Endodermal cell (in vitro differentiated cells): ENCODE measurements around the gene CACNA1S. TPM values are rescaled to one million over a fixed set of nuclear protein-coding genes. Genes with fewer than 3 reads are reported as not detected.
A peak's percentile ranks its signal among the peaks of the same experiment; 100 is the strongest.

ENCODE experiments used
- DNase-seq: peaks from one replicate; pipeline ENCODE4 v3.0.0-alpha.2; 2017
- H3K27ac ChIP-seq: 2 replicates; pipeline ENCODE4 v1.5.1; 2013; ENCODE audit warnings: mild to moderate bottlenecking, low read depth, low read length, moderate library complexity
- H3K27me3 ChIP-seq: 2 replicates; pipeline ENCODE4 v1.6.1; 2013; ENCODE audit warnings: mild to moderate bottlenecking, low read length, moderate library complexity; ENCODE audit not compliant: insufficient read depth, control insufficient read depth, poor library complexity, severe bottlenecking
- H3K36me3 ChIP-seq: 2 replicates; pipeline ENCODE4 v1.7.0; 2013; ENCODE audit warnings: mild to moderate bottlenecking, low read length, moderate library complexity; ENCODE audit not compliant: control insufficient read depth, insufficient read depth
- H3K4me1 ChIP-seq: one replicate; pipeline ENCODE4 v1.7.0; 2013; ENCODE audit warnings: low read length; ENCODE audit not compliant: control insufficient read depth, insufficient read depth
- H3K4me3 ChIP-seq: 2 replicates; pipeline ENCODE4 v1.5.1; 2013; ENCODE audit warnings: mild to moderate bottlenecking, low read length, moderate library complexity
- H3K9ac ChIP-seq: 2 replicates; pipeline ENCODE4 v1.6.1; 2013; ENCODE audit warnings: mild to moderate bottlenecking, low read length, moderate library complexity; ENCODE audit not compliant: poor library complexity, severe bottlenecking; ENCODE audit errors: extremely low read depth
- H3K9me3 ChIP-seq: 2 replicates; pipeline ENCODE4 v1.6.1; 2013; ENCODE audit warnings: mild to moderate bottlenecking, low read length, moderate library complexity; ENCODE audit not compliant: control insufficient read depth
- H3K27ac Mint-ChIP-seq: 2 replicates; pipeline ENCODE4 v1.8.0; 2020; ENCODE audit warnings: mixed read lengths
- H3K27me3 Mint-ChIP-seq: 2 replicates; pipeline ENCODE4 v1.8.0; 2021; ENCODE audit warnings: mild to moderate bottlenecking, mixed read lengths; ENCODE audit not compliant: insufficient read depth
- H3K36me3 Mint-ChIP-seq: 2 replicates; pipeline ENCODE4 v1.8.0; 2020; ENCODE audit warnings: low read depth, mixed read lengths
- H3K4me1 Mint-ChIP-seq: 2 replicates; pipeline ENCODE4 v1.8.0; 2020; ENCODE audit warnings: mixed read lengths
- H3K4me3 Mint-ChIP-seq: 2 replicates; pipeline ENCODE4 v1.8.0; 2020; ENCODE audit warnings: mild to moderate bottlenecking, moderate library complexity, mixed read lengths
- H3K9me3 Mint-ChIP-seq: 2 replicates; pipeline ENCODE4 v1.8.0; 2020; ENCODE audit warnings: mild to moderate bottlenecking, mixed read lengths
- WGBS, 2 experiments: methylation state at CpG; one replicate each; pipeline versions ENCODE4 v1.1.5 to v1.1.7; 2013; ENCODE audit warnings: missing lambda C conversion rate in 2 of 2, mixed read lengths in 1 of 2; ENCODE audit not compliant: insufficient coverage in 1 of 2, insufficient read length in 1 of 2; 5-methylcytosine and 5-hydroxymethylcytosine counted together
- total RNA-seq, 2 donors: library from RNA; stranded (reverse); fragmentation: NEBNext Ultra II Directional in 1 of 2; extraction: Animal tissue kit (Norgen Biotek cat#: 25700) in 1 of 2; gene quantifications; 2 replicates in 1 of 2; 3 replicates in 1 of 2; pipeline ENCODE4 v1.2.1, GENCODE V29; 2021
- TF ChIP-seq, protein P1 (sequence below): fragments of 200-600 bp; sonication (generic); conservative IDR thresholded peaks from 2 replicates; pipeline ENCODE4 v1.5.0; 2021; ENCODE audit warnings: antibody characterized with exemption, mild to moderate bottlenecking

CACNA1S gene
- total RNA-seq, 2 donors from 2014 or later, result 0.11 to 0.13 TPM

DNA sequence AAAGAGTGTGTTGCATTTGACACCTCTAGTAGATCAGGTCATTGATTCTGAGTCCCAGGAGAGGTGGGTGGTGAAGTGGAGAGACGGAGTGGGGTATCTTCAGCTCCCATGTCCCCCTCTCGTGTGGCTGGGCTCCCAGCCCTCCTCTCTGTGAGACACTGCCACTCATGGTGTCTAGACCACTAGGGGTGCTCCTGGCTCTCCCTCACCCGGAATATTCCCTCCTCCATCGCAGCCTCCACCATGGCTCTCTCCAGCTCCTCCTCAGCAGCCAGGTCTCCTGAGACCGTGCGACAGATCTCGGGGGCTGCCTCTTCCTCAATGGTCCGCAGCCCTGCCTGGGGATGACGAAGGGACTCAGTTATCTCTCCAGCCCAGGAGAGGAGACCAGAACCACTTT lies 68.1 kb downstream of the CACNA1S start:
- Histone ChIP-seq H3K4me1 (no peaks in the 10 kb centered on the region), H3K4me3 (no peak overlapping the region), H3K9ac (no peak overlapping the region), H3K36me3 (no peaks in the 10 kb centered on the region), H3K27me3 (no peaks in the 10 kb centered on the region), H3K27ac (no peak overlapping the region), H3K9me3 (no peaks in the 10 kb centered on the region)
- WGBS, 2 experiments, result 87 to 90% methylated on average over 8 to 9 of the region's 9 CpGs
- H3K36me3 Mint-ChIP-seq, result no peaks in the 10 kb centered on the region
- DNase-seq, result no peak
- TF ChIP-seq, protein P1, sequence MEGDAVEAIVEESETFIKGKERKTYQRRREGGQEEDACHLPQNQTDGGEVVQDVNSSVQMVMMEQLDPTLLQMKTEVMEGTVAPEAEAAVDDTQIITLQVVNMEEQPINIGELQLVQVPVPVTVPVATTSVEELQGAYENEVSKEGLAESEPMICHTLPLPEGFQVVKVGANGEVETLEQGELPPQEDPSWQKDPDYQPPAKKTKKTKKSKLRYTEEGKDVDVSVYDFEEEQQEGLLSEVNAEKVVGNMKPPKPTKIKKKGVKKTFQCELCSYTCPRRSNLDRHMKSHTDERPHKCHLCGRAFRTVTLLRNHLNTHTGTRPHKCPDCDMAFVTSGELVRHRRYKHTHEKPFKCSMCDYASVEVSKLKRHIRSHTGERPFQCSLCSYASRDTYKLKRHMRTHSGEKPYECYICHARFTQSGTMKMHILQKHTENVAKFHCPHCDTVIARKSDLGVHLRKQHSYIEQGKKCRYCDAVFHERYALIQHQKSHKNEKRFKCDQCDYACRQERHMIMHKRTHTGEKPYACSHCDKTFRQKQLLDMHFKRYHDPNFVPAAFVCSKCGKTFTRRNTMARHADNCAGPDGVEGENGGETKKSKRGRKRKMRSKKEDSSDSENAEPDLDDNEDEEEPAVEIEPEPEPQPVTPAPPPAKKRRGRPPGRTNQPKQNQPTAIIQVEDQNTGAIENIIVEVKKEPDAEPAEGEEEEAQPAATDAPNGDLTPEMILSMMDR, result no peak
- H3K4me3 Mint-ChIP-seq, result no peak overlapping the region
- H3K4me1 Mint-ChIP-seq, result no peaks in the 10 kb centered on the region
- H3K27ac Mint-ChIP-seq, result no peak overlapping the region
- no peaks in the 10 kb centered on the region for H3K9me3 Mint-ChIP-seq
- peaks cover 7% of the 10 kb centered on the region for H3K27me3 Mint-ChIP-seq

DNA sequence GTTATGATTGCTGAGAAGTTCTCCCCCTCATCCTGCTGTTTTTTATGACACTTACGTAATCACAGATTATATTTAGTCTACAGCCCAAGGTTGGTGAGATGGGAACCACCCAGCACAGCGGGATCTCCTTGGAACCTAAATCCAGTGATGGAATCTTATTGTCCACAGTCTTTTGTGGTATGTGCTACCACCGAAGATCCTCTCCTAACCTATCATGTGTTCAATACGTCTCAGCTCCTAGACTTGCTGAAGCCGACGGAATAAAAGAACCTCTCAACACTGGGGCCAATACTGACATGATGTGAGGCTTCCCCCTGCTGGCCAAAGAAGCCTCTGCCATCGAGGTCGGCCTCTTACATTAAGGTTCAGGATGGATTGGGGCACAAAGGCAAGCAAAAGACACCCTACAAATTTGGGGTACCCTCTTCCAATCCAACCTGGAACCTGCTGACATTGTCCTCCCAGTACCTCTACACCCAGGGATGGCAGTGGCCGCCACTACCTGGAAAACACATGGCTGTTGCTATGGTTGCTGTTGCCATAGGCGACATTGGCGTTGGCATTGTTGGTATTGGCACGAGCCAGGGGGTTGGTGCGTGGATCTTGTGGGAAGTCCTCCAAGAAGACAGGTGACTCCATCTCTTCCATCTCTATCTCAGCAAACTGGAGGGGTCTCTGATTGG lies 69.3 kb downstream of the CACNA1S start:
- peak; percentile 87 for DNase-seq
- Mint-ChIP-seq H3K27ac (no peak overlapping the region), H3K36me3 (no peaks in the 10 kb centered on the region), H3K4me1 (no peaks in the 10 kb centered on the region), H3K4me3 (no peak overlapping the region), H3K27me3 (peaks cover 7% of the 10 kb centered on the region), H3K9me3 (no peaks in the 10 kb centered on the region)
- Histone ChIP-seq H3K9ac (no peak overlapping the region), H3K36me3 (no peaks in the 10 kb centered on the region), H3K4me1 (no peaks in the 10 kb centered on the region), H3K9me3 (no peaks in the 10 kb centered on the region), H3K27ac (no peak overlapping the region), H3K27me3 (no peaks in the 10 kb centered on the region), H3K4me3 (no peak overlapping the region)
- WGBS, 2 experiments, result 58 to 60% methylated on average over 12 to 13 of the region's 13 CpGs
- TF ChIP-seq, protein P1, result peak; percentile 92

DNA sequence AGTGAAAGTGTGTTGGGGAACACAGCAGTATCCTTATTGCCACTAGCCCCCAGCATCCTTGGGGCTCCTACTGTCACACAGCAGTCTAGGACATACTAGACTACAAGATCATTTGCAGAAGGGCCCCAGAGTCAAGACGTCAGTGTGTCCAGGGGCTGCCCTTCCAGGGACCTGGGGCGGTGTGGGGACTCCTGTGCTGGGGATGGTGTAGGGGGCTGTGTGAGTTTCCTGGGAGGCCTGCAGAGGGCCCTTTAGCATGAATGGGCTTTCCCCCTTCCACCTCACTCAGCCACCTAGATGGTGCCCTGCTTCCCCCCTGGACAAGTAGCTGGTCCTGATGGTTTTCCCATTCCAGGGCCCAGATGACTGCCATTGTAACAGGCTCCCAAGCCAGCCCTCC lies 71.2 kb downstream of the CACNA1S start:
- Histone ChIP-seq H3K4me1 (no peaks in the 10 kb centered on the region), H3K4me3 (no peak overlapping the region), H3K27me3 (no peaks in the 10 kb centered on the region), H3K27ac (no peak overlapping the region), H3K9ac (no peak overlapping the region), H3K9me3 (no peaks in the 10 kb centered on the region), H3K36me3 (no peaks in the 10 kb centered on the region)
- Mint-ChIP-seq H3K36me3 (no peaks in the 10 kb centered on the region), H3K27me3 (peaks cover 4% of the 10 kb centered on the region), H3K4me3 (no peak overlapping the region), H3K9me3 (no peaks in the 10 kb centered on the region), H3K4me1 (no peaks in the 10 kb centered on the region), H3K27ac (no peak overlapping the region)
- TF ChIP-seq, protein P1, result no peak
- WGBS, 2 experiments, result 94% methylated on average over 2 of the region's 2 CpGs; no CpG with 5 or more reads in 1 of the 2 experiments
- no peak for DNase-seq
